Upper lobe of left lung (tissue), 4 donors: ENCODE data around the gene DNAH10.

Source experiments
- CTCF ChIP-seq, 6 experiments: fragments of 450-650 bp in 4 of 6; fragments of 200-600 bp in 2 of 6; sonication (generic) in 2 of 6; IDR thresholded peaks; one replicate each; pipeline ENCODE4 v1.5.1; 2016 to 2019; ENCODE audit warnings: antibody characterized with exemption in 6 of 6
- EP300 ChIP-seq, 4 donors: sonication (generic); formaldehyde crosslinking; IDR thresholded peaks; one replicate each; pipeline ENCODE4 v1.5.1; 2017; ENCODE audit warnings: antibody characterized with exemption in 4 of 4, control low read depth in 2 of 4
- POLR2AphosphoS5 ChIP-seq, 2 donors: sonication (generic); formaldehyde crosslinking; IDR thresholded peaks; one replicate each; pipeline ENCODE4 v1.5.1; 2017; ENCODE audit warnings: antibody characterized with exemption in 2 of 2

GRCh38 chr12:123761841-123762714 is at the start of gene DNAH10:
- peak in 4 of 6 experiments; percentile 13 to 44 (median 32) for TF ChIP-seq CTCF (IDR thresholded peaks at IDR 0.05)
- no peak for TF ChIP-seq EP300 (IDR thresholded peaks at IDR 0.05)
- TF ChIP-seq POLR2AphosphoS5 (IDR thresholded peaks at IDR 0.05), result no peak
